BLaER1 treated with 17β-estradiol and CSF1 and Interleukin-3, amounts not matched to agents 10 nM and 100 nM (cell line): Measurements from ENCODE around the gene TNKS1BP1.
"Not testable (repeated sequence)": the region's sequence is repeated elsewhere in the genome, so short reads cannot be mapped to it uniquely, and the experiment has no call there.

Experiments
- H3K27ac ChIP-seq, 11 experiments: shearing (Covaris generic); formaldehyde crosslinking; 2 replicates each; pipeline ENCODE4 v1.8.1; 2022
- H3K27me3 ChIP-seq, 11 experiments: shearing (Covaris generic); formaldehyde crosslinking; 2 replicates each; pipeline ENCODE4 v1.8.1; 2022
- H3K36me3 ChIP-seq, 11 experiments: shearing (Covaris generic); formaldehyde crosslinking; 2 replicates each; pipeline ENCODE4 v1.8.1; 2022
- H3K4me1 ChIP-seq, 10 experiments: shearing (Covaris generic); formaldehyde crosslinking; 2 replicates each; pipeline ENCODE4 v1.8.1; 2022
- H3K4me2 ChIP-seq, 11 experiments: shearing (Covaris generic); formaldehyde crosslinking; 2 replicates each; pipeline ENCODE4 v1.8.1; 2022
- H3K4me3 ChIP-seq, 10 experiments: shearing (Covaris generic); formaldehyde crosslinking; 2 replicates each; pipeline ENCODE4 v1.8.1; 2022
- H3K9ac ChIP-seq, 11 experiments: shearing (Covaris generic); formaldehyde crosslinking; 2 replicates each; pipeline ENCODE4 v1.8.1; 2022
- H3K9me3 ChIP-seq, 11 experiments: shearing (Covaris generic); formaldehyde crosslinking; replicated peaks in 1 of 11; 2 replicates each; pipeline ENCODE4 v1.8.1; 2022
- H4K20me1 ChIP-seq, 11 experiments: shearing (Covaris generic); formaldehyde crosslinking; 2 replicates each; pipeline ENCODE4 v1.8.1; 2022
- Cebpa-rat ChIP-seq, 11 experiments: shearing (Covaris generic); IDR thresholded peaks; 2 replicates each; pipeline ENCODE4 v1.8.1; 2022

The TNKS1BP1 gene

DNA sequence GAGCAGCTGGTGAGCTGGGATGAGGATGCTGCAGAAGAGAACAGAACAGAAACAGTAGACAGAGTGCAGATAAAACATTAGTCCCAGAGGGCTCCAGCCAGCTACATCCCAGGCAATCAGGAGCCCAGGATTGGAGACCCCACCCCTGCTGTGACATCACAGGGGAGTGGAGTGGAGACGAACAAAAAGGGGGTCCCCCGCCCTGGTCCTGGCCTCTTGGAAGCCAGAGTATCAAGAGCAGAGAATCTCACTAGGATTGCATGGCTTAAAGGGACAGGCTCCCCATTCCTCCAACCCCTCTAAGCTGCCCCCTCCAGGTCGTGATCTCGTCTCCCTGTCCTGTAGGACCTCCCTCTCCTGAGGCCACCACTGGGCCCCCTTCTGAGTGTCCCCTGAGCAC, 13.4 kb upstream of the TNKS1BP1 start, which contains the start of gene P2RX3:
Gene P2RX3 (plus strand): TSS at position 211 of the 400 bp plus-strand sequence. CDS start 199 bp downstream, outside the sequence.
- H4K20me1 ChIP-seq, result peaks cover 0 to 15% (median 1%) of the 10 kb centered on the region in 11 experiments; a peak in 7 of 22 replicates
- no peak within 1 kb of the TSS for H3K9ac ChIP-seq
- no peak within 1 kb of the TSS for H3K4me3 ChIP-seq
- H3K36me3 ChIP-seq, result peaks cover 10 to 15% (median 14%) of the 10 kb centered on the region in 11 experiments
- H3K27ac ChIP-seq, result no peak within 1 kb of the TSS
- H3K27me3 ChIP-seq, result no peaks in the 10 kb centered on the region
- no peaks in the 10 kb centered on the region for H3K9me3 ChIP-seq
- no peak within 1 kb of the TSS for H3K4me2 ChIP-seq
- peaks cover 26 to 32% (median 29%) of the 10 kb centered on the region in 10 experiments for H3K4me1 ChIP-seq
- TF ChIP-seq Cebpa-rat (IDR thresholded peaks at IDR 0.05), result no peak

DNA sequence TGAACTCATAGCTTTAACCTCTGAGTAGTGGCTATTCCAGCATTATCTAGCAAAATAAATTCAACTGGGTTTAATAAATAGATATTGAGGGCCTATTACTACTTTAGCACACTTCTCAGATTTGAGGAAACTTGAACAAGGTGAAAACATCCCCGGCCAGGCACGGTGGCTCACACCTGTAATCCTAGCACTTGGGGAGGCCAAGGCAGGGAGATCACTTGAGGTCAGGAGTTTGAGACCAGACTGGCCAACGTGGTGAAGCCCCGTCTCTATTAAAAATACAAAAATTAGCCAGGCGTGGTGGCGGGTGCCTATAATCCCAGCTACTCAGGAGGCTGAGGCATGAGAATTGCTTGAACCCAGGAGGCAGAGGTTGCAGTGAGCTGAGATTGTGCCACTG, 12.1 kb upstream of the TNKS1BP1 start:
- peak overlapping the region in 7 of 11 experiments; percentile 87 to 93 (median 90); a peak in 6 of 22 replicates for H3K27ac ChIP-seq
- peak overlapping the region in 9 of 11 experiments; percentile 75 to 90 (median 82); a peak in 17 of 22 replicates for H3K4me2 ChIP-seq
- H3K9ac ChIP-seq, result peak overlapping the region in 6 of 11 experiments; percentile 88 to 95 (median 93); a peak in 8 of 22 replicates
- H3K4me1 ChIP-seq, result peaks cover 26 to 35% (median 29%) of the 10 kb centered on the region in 10 experiments
- not testable (repeated sequence) for H3K27me3 ChIP-seq, H3K9me3 ChIP-seq, H3K4me3 ChIP-seq
- peaks cover 0 to 28% (median 13%) of the 10 kb centered on the region in 11 experiments; a peak in 11 of 22 replicates for H4K20me1 ChIP-seq
- H3K36me3 ChIP-seq, result peaks cover 23 to 28% (median 27%) of the 10 kb centered on the region in 11 experiments

DNA sequence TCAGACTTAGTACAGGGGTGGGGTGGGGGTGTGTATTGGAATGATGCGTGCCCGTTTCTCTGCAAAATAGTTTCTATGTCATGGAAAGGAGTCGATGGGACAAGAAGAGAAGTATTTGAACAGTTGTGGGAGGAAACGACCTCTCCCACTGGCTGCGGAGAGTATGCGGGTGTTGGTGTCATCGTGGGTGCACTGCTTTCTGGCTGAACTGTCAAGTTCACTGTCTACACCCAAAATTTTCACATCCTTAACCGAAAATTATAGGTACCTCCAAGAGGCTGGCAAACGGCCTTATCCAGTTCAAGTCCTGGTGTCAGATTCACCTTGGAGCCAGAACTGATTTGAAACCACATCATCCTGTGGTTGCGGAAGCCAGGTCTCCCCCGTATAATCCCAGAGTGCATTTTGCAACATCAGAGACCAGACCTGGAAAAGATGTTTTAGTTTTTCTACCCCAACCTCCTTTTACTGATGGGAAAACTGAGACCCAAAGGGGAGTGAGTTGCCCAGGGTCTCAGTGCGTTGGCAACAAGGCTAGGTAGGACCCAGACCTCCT, 11.4 kb upstream of the TNKS1BP1 start:
- Histone ChIP-seq H4K20me1 (peaks cover 0 to 35% (median 18%) of the 10 kb centered on the region in 11 experiments; a peak in 11 of 22 replicates), H3K4me3 (peak overlapping the region; percentile 75 to 95 (median 86)), H3K27me3 (no peaks in the 10 kb centered on the region), H3K9me3 (no peaks in the 10 kb centered on the region), H3K4me1 (peaks cover 26 to 35% (median 29%) of the 10 kb centered on the region in 10 experiments), H3K27ac (peak overlapping the region; percentile 48 to 93 (median 89); a peak in 21 of 22 replicates), H3K4me2 (peak overlapping the region; percentile 75 to 90 (median 82)), H3K9ac (peak overlapping the region; percentile 78 to 95 (median 89)), H3K36me3 (peaks cover 29 to 35% (median 33%) of the 10 kb centered on the region in 11 experiments)
- TF ChIP-seq Cebpa-rat (IDR thresholded peaks at IDR 0.05), result no peak

DNA sequence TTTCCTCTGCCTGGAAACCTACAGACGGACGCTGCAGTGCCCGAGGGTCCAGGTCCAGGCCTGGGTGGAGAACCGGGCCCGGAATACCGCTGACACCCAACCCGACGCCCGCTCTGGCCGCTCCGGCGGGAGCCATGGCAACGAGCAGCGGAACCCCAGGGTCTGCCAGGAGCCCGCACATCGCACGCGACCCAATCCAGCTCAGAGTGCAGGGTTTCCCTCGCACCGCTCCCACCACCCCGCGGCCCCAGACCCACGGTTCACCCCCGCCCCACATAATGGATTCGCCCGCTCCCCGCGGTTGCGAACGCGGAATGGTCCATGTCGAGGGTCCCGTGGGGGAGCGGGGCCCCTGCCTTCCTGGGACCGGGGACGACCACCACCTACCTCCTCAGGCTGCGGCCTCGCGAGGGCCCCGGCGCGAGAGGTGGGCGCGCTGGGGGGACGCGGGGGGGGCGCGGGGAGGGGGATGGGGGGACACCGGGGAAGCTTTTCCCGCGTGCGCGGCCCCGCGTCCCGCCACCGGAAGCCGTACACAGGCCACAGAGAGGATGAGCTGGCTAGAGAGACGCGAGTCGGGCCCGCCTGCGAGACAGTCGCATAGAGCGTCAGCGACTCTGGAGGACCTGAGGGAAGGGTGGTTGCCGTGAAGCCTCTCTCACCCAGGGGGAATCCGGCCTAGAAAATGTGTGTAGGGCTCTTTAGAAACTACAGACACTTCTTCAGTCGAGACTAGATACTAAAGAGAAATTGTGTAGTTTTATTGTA, 10.8 kb upstream of the TNKS1BP1 start, which contains the start of gene SSRP1:
Gene SSRP1 (minus strand): TSS at position 550 of the 768 bp plus-strand sequence. CDS start 771 bp downstream, outside the sequence.
- Histone ChIP-seq H3K36me3 (peaks cover 36 to 41% (median 40%) of the 10 kb centered on the region in 11 experiments), H3K9me3 (no peaks in the 10 kb centered on the region), H3K9ac (peak within 1 kb of the TSS; percentile 84 to 95 (median 89)), H4K20me1 (peaks cover 0 to 42% (median 20%) of the 10 kb centered on the region in 11 experiments; a peak in 11 of 22 replicates), H3K4me3 (peak within 1 kb of the TSS; percentile 75 to 95 (median 86)), H3K27ac (peak within 1 kb of the TSS; percentile 54 to 93 (median 89)), H3K4me2 (peak within 1 kb of the TSS; percentile 89 to 98 (median 95)), H3K4me1 (peaks cover 26 to 35% (median 29%) of the 10 kb centered on the region in 10 experiments), H3K27me3 (no peaks in the 10 kb centered on the region)
- no peak for TF ChIP-seq Cebpa-rat (IDR thresholded peaks at IDR 0.05)

DNA sequence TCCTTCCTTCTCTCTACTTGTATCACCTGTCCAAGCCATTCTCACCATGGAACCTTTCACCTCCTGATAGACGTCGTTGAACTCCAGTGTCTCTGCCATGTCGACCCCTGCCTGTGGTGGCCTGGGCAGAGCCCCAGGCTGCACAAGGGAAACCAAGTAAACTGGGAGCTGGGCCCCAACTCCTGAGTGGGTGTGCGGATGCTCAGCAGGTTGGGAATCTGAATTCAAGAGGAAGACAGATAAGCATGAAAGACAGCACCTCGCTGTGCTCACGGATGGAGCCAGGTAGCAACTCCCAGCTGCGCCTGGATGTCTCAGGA, 10.2 kb upstream of the TNKS1BP1 start:
- H3K27ac ChIP-seq, result peak overlapping the region; percentile 54 to 93 (median 89)
- peak overlapping the region; percentile 75 to 95 (median 86) for H3K4me3 ChIP-seq
- H3K9ac ChIP-seq, result peak overlapping the region; percentile 84 to 95 (median 89)
- peak overlapping the region; percentile 83 to 98 (median 95) for H3K4me2 ChIP-seq
- peaks cover 26 to 35% (median 29%) of the 10 kb centered on the region in 10 experiments for H3K4me1 ChIP-seq
- H4K20me1 ChIP-seq, result peaks cover 0 to 44% (median 20%) of the 10 kb centered on the region in 11 experiments; a peak in 11 of 22 replicates
- no peaks in the 10 kb centered on the region for H3K9me3 ChIP-seq
- no peak for TF ChIP-seq Cebpa-rat (IDR thresholded peaks at IDR 0.05)
- H3K36me3 ChIP-seq, result peaks cover 41 to 47% (median 45%) of the 10 kb centered on the region in 11 experiments
- H3K27me3 ChIP-seq, result no peaks in the 10 kb centered on the region

DNA sequence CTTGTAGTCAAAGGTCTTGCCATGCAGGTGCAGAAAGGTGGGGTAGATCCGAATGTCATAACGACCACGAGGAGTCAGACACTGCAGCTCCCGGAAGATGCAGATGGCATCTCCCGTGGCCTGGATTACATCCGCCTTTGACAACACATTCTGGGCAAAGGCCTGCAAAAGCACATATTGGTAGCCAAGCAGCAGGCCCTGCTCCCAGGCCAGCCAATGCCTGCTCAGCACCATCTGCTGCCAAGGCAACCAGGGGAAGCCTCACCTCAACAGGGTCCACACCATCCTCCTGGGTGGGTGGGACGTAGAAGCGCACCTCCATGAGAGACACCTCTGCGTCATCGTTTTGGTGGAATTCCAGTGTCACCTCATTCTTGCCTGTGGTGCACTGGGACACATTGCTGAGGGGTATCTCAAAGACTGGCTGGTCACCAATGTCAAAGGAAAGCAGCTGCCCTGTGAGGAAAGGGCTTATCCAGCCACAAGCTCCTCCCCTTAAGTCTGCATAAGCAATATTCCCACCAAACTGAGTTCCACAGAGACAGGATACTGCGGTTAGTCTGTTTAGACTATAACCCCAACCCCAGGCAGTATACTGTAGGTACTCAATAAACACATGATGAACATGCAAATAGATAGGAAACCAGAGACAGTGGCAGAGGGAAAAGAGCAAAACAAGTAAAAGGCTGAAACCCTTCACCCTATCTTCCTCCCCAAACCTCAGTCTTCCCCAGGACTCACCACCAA, 8.1 kb upstream of the TNKS1BP1 start:
- Histone ChIP-seq H3K9me3 (no peaks in the 10 kb centered on the region), H3K27ac (no peak overlapping the region), H3K36me3 (peaks cover 62 to 68% (median 66%) of the 10 kb centered on the region in 11 experiments), H3K4me2 (peak overlapping the region in 6 of 11 experiments; percentile 83 to 96 (median 92); a peak in 9 of 22 replicates), H3K4me1 (peaks cover 26 to 36% (median 29%) of the 10 kb centered on the region in 10 experiments), H3K4me3 (no peak overlapping the region), H3K9ac (peak overlapping the region in 5 of 11 experiments; percentile 16 to 94 (median 88); a peak in 6 of 22 replicates), H3K27me3 (no peaks in the 10 kb centered on the region), H4K20me1 (peaks cover 0 to 44% (median 20%) of the 10 kb centered on the region in 11 experiments; a peak in 11 of 22 replicates)
- TF ChIP-seq Cebpa-rat (IDR thresholded peaks at IDR 0.05), result no peak

DNA sequence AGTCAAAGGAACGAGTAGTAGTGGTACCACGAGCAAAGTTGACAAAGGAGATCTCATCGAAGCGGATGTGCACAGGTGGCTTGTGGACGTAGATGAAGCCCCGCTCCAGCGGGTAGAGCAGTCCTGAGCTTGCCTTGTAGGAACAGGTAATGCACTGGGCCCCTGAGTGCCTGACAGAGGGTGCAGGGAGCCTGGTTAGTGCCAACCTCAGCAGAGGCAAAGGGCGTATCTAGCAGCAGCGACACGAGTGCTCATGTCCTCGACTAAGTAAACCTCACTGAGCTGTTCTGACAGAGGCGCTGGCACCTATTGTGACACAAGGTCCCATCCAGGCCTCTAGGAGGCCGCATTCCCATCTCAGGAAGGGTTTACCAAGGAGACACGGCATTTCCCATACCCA, 7.0 kb upstream of the TNKS1BP1 start:
- H3K4me2 ChIP-seq, result no peak overlapping the region
- no peak overlapping the region for H3K4me3 ChIP-seq
- TF ChIP-seq Cebpa-rat (IDR thresholded peaks at IDR 0.05), result no peak
- no peaks in the 10 kb centered on the region for H3K9me3 ChIP-seq
- H4K20me1 ChIP-seq, result peaks cover 0 to 44% (median 20%) of the 10 kb centered on the region in 11 experiments; a peak in 11 of 22 replicates
- 0 out of 22 replicates have a peak overlapping the region, but pooled peaks of 1 of the 11 experiments have one; percentile 2 for H3K9ac ChIP-seq
- peaks cover 74 to 79% (median 78%) of the 10 kb centered on the region in 11 experiments for H3K36me3 ChIP-seq
- peaks cover 27 to 44% (median 33%) of the 10 kb centered on the region in 10 experiments for H3K4me1 ChIP-seq
- H3K27ac ChIP-seq, result no peak overlapping the region
- H3K27me3 ChIP-seq, result no peaks in the 10 kb centered on the region

DNA sequence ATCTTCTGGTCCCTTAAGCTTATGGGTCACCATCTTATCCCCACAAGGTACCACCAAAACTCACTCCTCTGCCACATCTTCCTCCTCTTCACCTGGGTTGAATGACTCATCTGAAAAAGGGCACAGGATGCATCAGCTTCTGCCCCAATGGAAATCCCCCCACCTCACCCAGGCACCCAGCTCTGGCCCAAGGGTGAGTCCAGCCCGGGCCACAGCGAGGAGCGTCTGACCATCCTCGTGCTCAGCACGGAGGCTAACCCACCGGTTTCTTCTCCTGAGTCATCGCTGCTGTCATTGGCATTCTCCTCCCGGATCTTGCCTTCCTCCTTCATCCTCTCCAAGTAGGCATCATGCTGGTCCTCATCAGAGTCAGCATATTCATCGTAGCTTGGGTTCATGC, 5.3 kb upstream of the TNKS1BP1 start:
- Histone ChIP-seq H3K27me3 (no peaks in the 10 kb centered on the region), H3K9ac (no peak overlapping the region), H3K9me3 (no peaks in the 10 kb centered on the region), H3K36me3 (peaks cover 78 to 91% (median 89%) of the 10 kb centered on the region in 11 experiments), H3K27ac (no peak overlapping the region), H4K20me1 (peaks cover 0 to 44% (median 20%) of the 10 kb centered on the region in 11 experiments; a peak in 11 of 22 replicates), H3K4me3 (no peak overlapping the region), H3K4me2 (no peak overlapping the region), H3K4me1 (peaks cover 32 to 50% (median 39%) of the 10 kb centered on the region in 10 experiments)
- no peak for TF ChIP-seq Cebpa-rat (IDR thresholded peaks at IDR 0.05)
